ENCODE results near the gene CPED1.
A peak's percentile ranks its signal among the peaks of the same experiment; 100 is the strongest.

CPED1 gene

GRCh38 chr7:121015560-121015959 is 27.0 kb downstream of the CPED1 start:
- no peak overlapping the region for H3K9ac ChIP-seq (ENCODE audit: low read length)
- H3K27me3 ChIP-seq (ENCODE audit: control insufficient read depth, insufficient read depth, low read length) = no peaks in the 10 kb centered on the region
- no peaks in the 10 kb centered on the region for H3K4me1 ChIP-seq (ENCODE audit: control insufficient read depth, insufficient read depth, low read length)
- no peak overlapping the region for H3K4me3 ChIP-seq (ENCODE audit: low read length)
- H3K36me3 ChIP-seq (ENCODE audit: control insufficient read depth, insufficient read depth, low read length) = no peaks in the 10 kb centered on the region
- H3K9me3 ChIP-seq (ENCODE audit: control insufficient read depth, low read length) = no peaks in the 10 kb centered on the region

GRCh38 chr7:121016966-121017365 is 28.5 kb downstream of the CPED1 start:
- no peaks in the 10 kb centered on the region for H3K9me3 ChIP-seq (ENCODE audit: control insufficient read depth, low read length)

DNA sequence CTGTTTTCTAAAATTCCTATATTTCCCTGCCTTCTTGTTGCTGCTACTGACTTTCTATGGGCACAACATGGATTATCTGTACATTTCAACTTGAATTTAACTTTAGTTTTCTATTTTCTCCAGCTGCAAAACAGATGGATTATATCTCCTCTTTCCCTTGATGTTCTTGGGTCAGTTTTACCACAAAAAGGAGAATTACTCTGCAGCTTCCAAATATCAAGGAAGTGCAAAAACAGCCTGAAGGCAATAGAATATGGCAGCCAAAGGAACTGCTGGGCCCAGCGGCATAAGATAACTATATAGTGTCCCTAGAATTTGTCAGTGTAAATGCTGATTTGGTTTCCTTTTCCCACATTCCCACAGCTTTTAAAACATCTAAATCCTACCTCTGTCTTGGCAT is 29.1 kb downstream of the CPED1 start:
- no peaks in the 10 kb centered on the region for H3K4me1 ChIP-seq (ENCODE audit: control insufficient read depth, insufficient read depth, low read length)
- H3K27me3 ChIP-seq (ENCODE audit: control insufficient read depth, insufficient read depth, low read length) = no peaks in the 10 kb centered on the region
- no peaks in the 10 kb centered on the region for H3K9me3 ChIP-seq (ENCODE audit: control insufficient read depth, low read length)
- H3K4me3 ChIP-seq (ENCODE audit: low read length) = no peak overlapping the region
- no peak overlapping the region for H3K9ac ChIP-seq (ENCODE audit: low read length)
- H3K36me3 ChIP-seq (ENCODE audit: control insufficient read depth, insufficient read depth, low read length) = no peaks in the 10 kb centered on the region

More at GRCh38 chr7:121016966-121017365, 28.5 kb downstream of the CPED1 start:
- H3K27me3 ChIP-seq (ENCODE audit: control insufficient read depth, insufficient read depth, low read length) = no peaks in the 10 kb centered on the region
- H3K4me1 ChIP-seq (ENCODE audit: control insufficient read depth, insufficient read depth, low read length) = no peaks in the 10 kb centered on the region
- no peaks in the 10 kb centered on the region for H3K36me3 ChIP-seq (ENCODE audit: control insufficient read depth, insufficient read depth, low read length)
- no peak overlapping the region for H3K9ac ChIP-seq (ENCODE audit: low read length)
- no peak overlapping the region for H3K4me3 ChIP-seq (ENCODE audit: low read length)

DNA sequence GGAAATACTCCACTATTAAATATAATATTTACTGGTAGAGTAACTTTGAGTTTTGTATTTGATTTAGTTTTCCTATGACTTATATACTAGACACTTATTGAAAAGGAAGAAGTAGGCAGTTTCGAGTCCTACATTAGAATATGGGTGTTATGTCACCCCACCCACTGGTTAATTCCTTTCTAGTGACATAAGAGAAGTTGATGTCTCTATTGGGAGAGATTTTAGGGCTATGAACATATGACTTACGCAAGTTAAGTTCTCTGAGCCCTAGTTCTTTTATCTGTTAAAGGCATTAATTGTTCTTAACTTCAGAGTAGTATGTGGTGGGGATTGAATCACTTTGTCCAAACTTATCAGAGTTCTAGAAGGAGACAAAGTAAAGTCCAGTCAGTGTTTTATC is 30.5 kb downstream of the CPED1 start:
- H3K9ac ChIP-seq (ENCODE audit: low read length) = no peak overlapping the region
- no peaks in the 10 kb centered on the region for H3K4me1 ChIP-seq (ENCODE audit: control insufficient read depth, insufficient read depth, low read length)
- no peaks in the 10 kb centered on the region for H3K9me3 ChIP-seq (ENCODE audit: control insufficient read depth, low read length)
- H3K36me3 ChIP-seq (ENCODE audit: control insufficient read depth, insufficient read depth, low read length) = no peaks in the 10 kb centered on the region
- H3K27me3 ChIP-seq (ENCODE audit: control insufficient read depth, insufficient read depth, low read length) = no peaks in the 10 kb centered on the region
- no peak overlapping the region for H3K4me3 ChIP-seq (ENCODE audit: low read length)

DNA sequence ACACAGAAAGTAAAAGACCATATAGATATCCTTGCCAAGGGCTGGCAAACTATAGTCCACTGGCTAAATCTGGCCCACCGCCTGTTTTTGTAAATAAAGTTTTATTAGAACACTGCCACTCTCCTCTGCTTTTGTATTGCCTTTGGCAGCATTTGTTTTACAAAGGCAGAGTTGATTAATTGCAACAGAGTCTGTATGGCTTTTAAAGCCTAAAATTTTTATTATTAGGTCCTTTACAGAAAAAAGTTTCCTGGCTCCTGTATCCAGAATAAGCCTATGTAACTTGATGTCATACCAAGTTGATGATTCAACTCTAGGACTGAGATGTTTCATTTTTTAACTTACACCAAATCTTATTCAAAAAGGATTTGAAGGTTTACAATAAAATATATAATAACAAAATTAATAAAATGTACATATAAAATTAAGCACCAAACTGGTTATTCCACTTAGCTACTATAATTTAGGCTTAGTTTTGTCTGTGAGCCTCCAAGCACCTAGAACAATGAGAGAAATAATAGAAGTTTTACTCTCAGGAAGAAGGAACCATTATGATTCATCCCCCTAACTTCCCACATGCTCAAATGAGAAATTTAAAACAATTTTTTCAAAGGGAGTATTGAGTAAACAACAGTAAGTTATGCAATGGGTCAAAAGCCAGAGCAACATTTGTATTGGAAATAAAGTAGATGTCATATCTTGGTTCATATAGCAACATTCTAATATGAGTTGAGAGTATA is 31.9 kb downstream of the CPED1 start:
- Histone ChIP-seq H3K4me1 (ENCODE audit: control insufficient read depth, insufficient read depth, low read length) (no peaks in the 10 kb centered on the region), H3K9me3 (ENCODE audit: control insufficient read depth, low read length) (no peaks in the 10 kb centered on the region), H3K27me3 (ENCODE audit: control insufficient read depth, insufficient read depth, low read length) (no peaks in the 10 kb centered on the region), H3K36me3 (ENCODE audit: control insufficient read depth, insufficient read depth, low read length) (no peaks in the 10 kb centered on the region), H3K9ac (ENCODE audit: low read length) (no peak overlapping the region), H3K4me3 (ENCODE audit: low read length) (no peak overlapping the region)

- no peak overlapping the region for H3K9ac ChIP-seq (ENCODE audit: low read length)
- no peaks in the 10 kb centered on the region for H3K9me3 ChIP-seq (ENCODE audit: control insufficient read depth, low read length)
- H3K4me1 ChIP-seq (ENCODE audit: control insufficient read depth, insufficient read depth, low read length) = no peaks in the 10 kb centered on the region
- H3K36me3 ChIP-seq (ENCODE audit: control insufficient read depth, insufficient read depth, low read length) = no peaks in the 10 kb centered on the region
- H3K4me3 ChIP-seq (ENCODE audit: low read length) = no peak overlapping the region
- no peaks in the 10 kb centered on the region for H3K27me3 ChIP-seq (ENCODE audit: control insufficient read depth, insufficient read depth, low read length)
Observed at GRCh38 chr7:121020989-121021969, 32.8 kb downstream of the CPED1 start.

GRCh38 chr7:121023194-121023593 is 34.7 kb downstream of the CPED1 start:
- Histone ChIP-seq H3K27me3 (ENCODE audit: control insufficient read depth, insufficient read depth, low read length) (no peaks in the 10 kb centered on the region), H3K9me3 (ENCODE audit: control insufficient read depth, low read length) (no peaks in the 10 kb centered on the region), H3K4me3 (ENCODE audit: low read length) (no peak overlapping the region), H3K36me3 (ENCODE audit: control insufficient read depth, insufficient read depth, low read length) (no peaks in the 10 kb centered on the region), H3K9ac (ENCODE audit: low read length) (no peak overlapping the region), H3K4me1 (ENCODE audit: control insufficient read depth, insufficient read depth, low read length) (no peaks in the 10 kb centered on the region)

DNA sequence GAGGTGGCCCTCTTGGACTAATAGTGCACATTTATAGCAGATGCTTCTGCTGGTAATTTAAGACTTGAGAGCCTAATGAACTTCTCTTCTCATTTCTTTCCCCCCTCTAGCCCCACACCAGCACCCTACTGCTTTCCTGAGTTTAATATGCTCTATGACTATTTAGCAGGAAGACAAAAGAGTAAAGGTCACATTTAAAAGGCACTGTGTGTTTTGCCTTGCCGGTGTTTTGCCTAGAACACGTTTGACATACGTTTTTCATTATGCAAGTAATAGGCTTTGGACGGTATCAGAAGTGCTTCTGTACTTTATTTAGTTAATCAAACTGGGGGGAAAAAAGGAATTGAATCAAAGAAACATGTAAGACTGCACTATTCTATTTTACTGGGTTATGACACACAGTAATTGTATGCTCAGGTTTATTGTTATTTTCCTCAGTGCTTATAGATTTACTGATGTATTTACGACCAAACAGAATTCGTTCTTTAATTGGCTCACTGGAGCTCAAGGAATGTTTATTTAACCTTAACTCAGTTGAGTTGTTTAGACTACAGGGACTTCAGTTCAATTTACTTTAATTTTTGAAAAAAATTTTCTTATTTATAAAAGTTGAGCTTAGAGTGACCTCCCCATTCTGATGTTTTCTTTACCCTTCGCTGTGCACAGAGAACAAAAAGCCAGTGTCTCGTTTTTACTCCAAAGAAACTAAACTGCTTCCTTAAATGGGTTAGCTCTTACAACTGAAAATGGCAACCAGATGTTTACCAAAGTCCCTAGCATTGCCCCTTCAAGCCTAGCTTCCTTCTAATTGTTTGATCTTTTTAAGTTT is 35.4 kb downstream of the CPED1 start:
- Histone ChIP-seq H3K4me3 (ENCODE audit: low read length) (no peak overlapping the region), H3K27me3 (ENCODE audit: control insufficient read depth, insufficient read depth, low read length) (no peaks in the 10 kb centered on the region), H3K4me1 (ENCODE audit: control insufficient read depth, insufficient read depth, low read length) (no peaks in the 10 kb centered on the region), H3K9ac (ENCODE audit: low read length) (peak overlapping the region; percentile 22), H3K9me3 (ENCODE audit: control insufficient read depth, low read length) (no peaks in the 10 kb centered on the region), H3K36me3 (ENCODE audit: control insufficient read depth, insufficient read depth, low read length) (no peaks in the 10 kb centered on the region)

DNA sequence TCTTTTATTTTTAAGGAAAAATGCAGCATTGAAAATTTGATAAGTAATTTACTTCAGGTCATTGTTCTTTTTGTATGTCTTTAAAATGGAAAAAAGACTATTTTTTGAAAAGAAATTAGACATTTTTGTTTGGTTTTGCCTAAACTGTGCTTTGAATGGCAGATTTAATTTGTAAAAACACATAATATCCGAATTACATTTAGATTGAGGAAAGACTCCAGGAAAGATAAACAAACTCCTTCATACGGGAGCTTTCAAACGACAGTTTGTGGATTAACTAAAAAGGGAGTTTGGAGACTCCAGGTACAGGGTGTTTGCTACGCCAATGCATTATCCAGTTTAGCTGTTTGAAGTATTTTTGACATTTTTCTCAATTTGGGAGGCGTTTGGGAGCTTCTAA is 36.1 kb downstream of the CPED1 start:
- Histone ChIP-seq H3K27me3 (ENCODE audit: control insufficient read depth, insufficient read depth, low read length) (no peaks in the 10 kb centered on the region), H3K36me3 (ENCODE audit: control insufficient read depth, insufficient read depth, low read length) (no peaks in the 10 kb centered on the region), H3K9ac (ENCODE audit: low read length) (no peak overlapping the region), H3K4me1 (ENCODE audit: control insufficient read depth, insufficient read depth, low read length) (no peaks in the 10 kb centered on the region), H3K4me3 (ENCODE audit: low read length) (no peak overlapping the region), H3K9me3 (ENCODE audit: control insufficient read depth, low read length) (no peaks in the 10 kb centered on the region)

- Histone ChIP-seq H3K4me3 (ENCODE audit: low read length) (no peak overlapping the region), H3K4me1 (ENCODE audit: control insufficient read depth, insufficient read depth, low read length) (no peaks in the 10 kb centered on the region), H3K9ac (ENCODE audit: low read length) (no peak overlapping the region), H3K36me3 (ENCODE audit: control insufficient read depth, insufficient read depth, low read length) (no peaks in the 10 kb centered on the region), H3K9me3 (ENCODE audit: control insufficient read depth, low read length) (no peaks in the 10 kb centered on the region), H3K27me3 (ENCODE audit: control insufficient read depth, insufficient read depth, low read length) (no peaks in the 10 kb centered on the region)
Observed at GRCh38 chr7:121026159-121026558, 37.6 kb downstream of the CPED1 start.

DNA sequence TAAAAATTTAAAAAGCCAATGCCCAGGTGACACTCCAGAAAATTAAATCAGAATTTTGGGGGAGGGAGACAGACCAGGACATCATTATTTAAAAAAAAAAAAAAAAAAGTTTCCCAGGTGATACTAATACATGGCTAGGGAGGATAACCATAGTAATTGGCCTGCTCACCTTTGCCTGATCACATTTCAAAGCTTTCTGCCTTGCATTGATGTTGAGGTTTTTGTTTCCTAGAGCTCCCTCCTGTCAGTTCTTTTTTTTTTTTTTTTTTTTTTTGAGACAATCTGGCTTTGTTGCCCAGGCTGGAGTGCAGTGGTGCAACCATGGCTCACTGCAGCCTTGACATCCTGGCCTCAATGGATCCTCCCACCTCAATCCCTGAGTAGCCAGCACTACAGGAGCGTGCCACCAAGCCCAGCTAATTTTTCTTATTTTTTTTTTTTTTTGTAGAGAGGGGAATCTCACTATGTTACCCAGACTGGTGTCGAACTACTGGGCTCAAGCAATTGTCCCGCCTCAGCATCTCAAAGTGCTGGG is 38.1 kb downstream of the CPED1 start:
- H3K36me3 ChIP-seq (ENCODE audit: control insufficient read depth, insufficient read depth, low read length) = no peaks in the 10 kb centered on the region
- H3K27me3 ChIP-seq (ENCODE audit: control insufficient read depth, insufficient read depth, low read length) = no peaks in the 10 kb centered on the region
- no peaks in the 10 kb centered on the region for H3K9me3 ChIP-seq (ENCODE audit: control insufficient read depth, low read length)
- no peak overlapping the region for H3K9ac ChIP-seq (ENCODE audit: low read length)
- no peak overlapping the region for H3K4me3 ChIP-seq (ENCODE audit: low read length)
- H3K4me1 ChIP-seq (ENCODE audit: control insufficient read depth, insufficient read depth, low read length) = no peaks in the 10 kb centered on the region

Measured in mucosa of stomach (tissue), 1 donor.